Hepatocyte (in vitro differentiated cells): ENCODE results near the gene PSMA7. TPM values are rescaled to one million over a fixed set of nuclear protein-coding genes. Genes with fewer than 3 reads are reported as not detected.
A peak's percentile ranks its signal among the peaks of the same experiment; 100 is the strongest.

Source experiments
- DNase-seq: peaks from one replicate; pipeline ENCODE4 v3.0.0-alpha.2; 2016; ENCODE audit warnings: low spot score
- H2AFZ ChIP-seq: fragments of 200-600 bp; sonication (generic); 2 replicates; pipeline ENCODE4 v1.6.0; 2016; ENCODE audit warnings: antibody characterized with exemption, mild to moderate bottlenecking
- H3K27ac ChIP-seq: fragments of 200-600 bp; sonication (generic); 2 replicates; pipeline ENCODE4 v1.5.1; 2016; ENCODE audit warnings: mild to moderate bottlenecking
- H3K27me3 ChIP-seq: fragments of 200-600 bp; sonication (generic); 2 replicates; pipeline ENCODE4 v1.6.1; 2016
- H3K36me3 ChIP-seq: fragments of 200-600 bp; sonication (generic); replicated peaks from 2 replicates; pipeline ENCODE4 v1.5.1; 2016; ENCODE audit warnings: low read depth; ENCODE audit not compliant: insufficient read depth
- H3K4me1 ChIP-seq: fragments of 200-600 bp; sonication (generic); 2 replicates; pipeline ENCODE4 v1.5.1; 2016; ENCODE audit warnings: mild to moderate bottlenecking, moderate library complexity; ENCODE audit not compliant: insufficient read depth
- H3K4me2 ChIP-seq: fragments of 200-600 bp; sonication (generic); 2 replicates; pipeline ENCODE4 v1.6.0; 2016
- H3K4me3 ChIP-seq: fragments of 200-600 bp; sonication (generic); 2 replicates; pipeline ENCODE4 v1.5.1; 2016; ENCODE audit warnings: mild to moderate bottlenecking
- H3K79me2 ChIP-seq: fragments of 200-600 bp; sonication (generic); 2 replicates; pipeline ENCODE4 v1.6.0; 2017; ENCODE audit warnings: mild to moderate bottlenecking
- H3K9me2 ChIP-seq: fragments of 200-600 bp; sonication (generic); replicated peaks from 2 replicates; pipeline ENCODE4 v1.6.0; 2017; ENCODE audit warnings: mild to moderate bottlenecking; ENCODE audit not compliant: insufficient read depth
- H3K9me3 ChIP-seq: fragments of 200-600 bp; sonication (generic); 2 replicates; pipeline ENCODE4 v1.5.1; 2016; ENCODE audit warnings: low read depth, mild to moderate bottlenecking
- H4K20me1 ChIP-seq: fragments of 200-600 bp; sonication (generic); 2 replicates; pipeline ENCODE4 v1.6.0; 2016; ENCODE audit warnings: mild to moderate bottlenecking; ENCODE audit not compliant: insufficient read depth, poor library complexity, severe bottlenecking
- EZH2 ChIP-seq: fragments of 200-600 bp; sonication (generic); IDR thresholded peaks from 2 replicates; pipeline ENCODE4 v1.6.1; 2016; ENCODE audit warnings: antibody characterized with exemption, mild to moderate bottlenecking, borderline replicate concordance
- EZH2phosphoT487 ChIP-seq: fragments of 200-600 bp; sonication (generic); IDR thresholded peaks from one replicate; pipeline ENCODE4 v1.6.1; 2018; ENCODE audit warnings: antibody characterized with exemption, mild to moderate bottlenecking, low read depth, moderate library complexity; ENCODE audit not compliant: unreplicated experiment, severe bottlenecking
- WGBS: methylation state at CpG from one replicate; pipeline ENCODE4 v1.1.6; 2016; ENCODE audit warnings: low lambda C conversion rate; ENCODE audit errors: missing lambda C conversion rate; 5-methylcytosine and 5-hydroxymethylcytosine counted together
- polyA plus RNA-seq: library from polyadenylated mRNA; unstranded; fragments of >200 nt; fragmentation: Nextera tagmentation; extraction: Ambion mirVana; gene quantifications from 2 replicates; pipeline ENCODE4 v1.2.1, GENCODE V29; 2016
- total RNA-seq: library from RNA; depleted of rRNA; stranded (reverse); fragments of >200 nt; gene quantifications from 2 replicates; pipeline ENCODE4 v1.2.3, GENCODE V29; 2014
- TF ChIP-seq, protein P1 (sequence below): fragments of 200-600 bp; sonication (generic); IDR thresholded peaks from 2 replicates; pipeline ENCODE4 v1.5.1; 2016; ENCODE audit warnings: antibody characterized with exemption, mild to moderate bottlenecking; ENCODE audit not compliant: poor library complexity

The PSMA7 gene
- total and polyA plus RNA-seq, 2 experiments from 2014 or later: 277 to 408 TPM

GRCh38 chr20:62142252-62143080, 728 bp downstream of the PSMA7 start:
- under 1% methylated on average over 44 of the region's 71 CpGs for WGBS
- H4K20me1 ChIP-seq: peaks cover 79% of the 10 kb centered on the region

GRCh38 chr20:62141397-62142251, 1.6 kb downstream of the PSMA7 start:
- peaks cover 22% of the 10 kb centered on the region for H3K4me1 ChIP-seq
- peaks cover 69% of the 10 kb centered on the region for H3K79me2 ChIP-seq
- H3K27ac ChIP-seq: peak overlapping the region; percentile 100
- no peak overlapping the region for H2AFZ ChIP-seq
- TF ChIP-seq, protein P1, sequence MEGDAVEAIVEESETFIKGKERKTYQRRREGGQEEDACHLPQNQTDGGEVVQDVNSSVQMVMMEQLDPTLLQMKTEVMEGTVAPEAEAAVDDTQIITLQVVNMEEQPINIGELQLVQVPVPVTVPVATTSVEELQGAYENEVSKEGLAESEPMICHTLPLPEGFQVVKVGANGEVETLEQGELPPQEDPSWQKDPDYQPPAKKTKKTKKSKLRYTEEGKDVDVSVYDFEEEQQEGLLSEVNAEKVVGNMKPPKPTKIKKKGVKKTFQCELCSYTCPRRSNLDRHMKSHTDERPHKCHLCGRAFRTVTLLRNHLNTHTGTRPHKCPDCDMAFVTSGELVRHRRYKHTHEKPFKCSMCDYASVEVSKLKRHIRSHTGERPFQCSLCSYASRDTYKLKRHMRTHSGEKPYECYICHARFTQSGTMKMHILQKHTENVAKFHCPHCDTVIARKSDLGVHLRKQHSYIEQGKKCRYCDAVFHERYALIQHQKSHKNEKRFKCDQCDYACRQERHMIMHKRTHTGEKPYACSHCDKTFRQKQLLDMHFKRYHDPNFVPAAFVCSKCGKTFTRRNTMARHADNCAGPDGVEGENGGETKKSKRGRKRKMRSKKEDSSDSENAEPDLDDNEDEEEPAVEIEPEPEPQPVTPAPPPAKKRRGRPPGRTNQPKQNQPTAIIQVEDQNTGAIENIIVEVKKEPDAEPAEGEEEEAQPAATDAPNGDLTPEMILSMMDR: peak; percentile 45
- TF ChIP-seq EZH2 (no peak), EZH2phosphoT487 (no peak)
- no peaks in the 10 kb centered on the region for H3K9me3 ChIP-seq
- H4K20me1 ChIP-seq: peaks cover 76% of the 10 kb centered on the region
- H3K9me2 ChIP-seq: no peaks in the 10 kb centered on the region
- WGBS: 21% methylated on average over 14 of the region's 14 CpGs
- no peaks in the 10 kb centered on the region for H3K27me3 ChIP-seq
- peaks cover 4% of the 10 kb centered on the region for H3K36me3 ChIP-seq
- DNase-seq: peak; percentile 59
- peak overlapping the region; percentile 93 for H3K4me2 ChIP-seq
- peak overlapping the region; percentile 96 for H3K4me3 ChIP-seq

More at GRCh38 chr20:62142252-62143080, 728 bp downstream of the PSMA7 start:
- peak overlapping the region; percentile 100 for H3K27ac ChIP-seq
- no peaks in the 10 kb centered on the region for H3K9me3 ChIP-seq
- H3K9me2 ChIP-seq: no peaks in the 10 kb centered on the region
- no peaks in the 10 kb centered on the region for H3K27me3 ChIP-seq
- peaks cover 4% of the 10 kb centered on the region for H3K36me3 ChIP-seq
- H3K4me2 ChIP-seq: peak overlapping the region; percentile 93
- peak overlapping the region; percentile 96 for H3K4me3 ChIP-seq
- DNase-seq: peak; percentile 40
- H3K4me1 ChIP-seq: peaks cover 22% of the 10 kb centered on the region
- no peak for TF ChIP-seq EZH2phosphoT487
- no peak for TF ChIP-seq EZH2
- H2AFZ ChIP-seq: no peak overlapping the region
- H3K79me2 ChIP-seq: peaks cover 77% of the 10 kb centered on the region

- Histone ChIP-seq H3K4me2 (peak overlapping the region; percentile 93), H2AFZ (no peak overlapping the region), H3K27ac (peak overlapping the region; percentile 100), H3K9me2 (no peaks in the 10 kb centered on the region), H3K4me1 (peaks cover 22% of the 10 kb centered on the region), H3K36me3 (peaks cover 4% of the 10 kb centered on the region), H3K79me2 (peaks cover 62% of the 10 kb centered on the region), H3K27me3 (no peaks in the 10 kb centered on the region), H3K4me3 (no peak overlapping the region), H3K9me3 (no peaks in the 10 kb centered on the region), H4K20me1 (peaks cover 70% of the 10 kb centered on the region)
- WGBS: 89% methylated on average over 7 of the region's 7 CpGs
- DNase-seq: no peak
- TF ChIP-seq EZH2 (no peak), EZH2phosphoT487 (no peak)
Measured at GRCh38 chr20:62141043-62141396, 2.2 kb downstream of the PSMA7 start.

DNA sequence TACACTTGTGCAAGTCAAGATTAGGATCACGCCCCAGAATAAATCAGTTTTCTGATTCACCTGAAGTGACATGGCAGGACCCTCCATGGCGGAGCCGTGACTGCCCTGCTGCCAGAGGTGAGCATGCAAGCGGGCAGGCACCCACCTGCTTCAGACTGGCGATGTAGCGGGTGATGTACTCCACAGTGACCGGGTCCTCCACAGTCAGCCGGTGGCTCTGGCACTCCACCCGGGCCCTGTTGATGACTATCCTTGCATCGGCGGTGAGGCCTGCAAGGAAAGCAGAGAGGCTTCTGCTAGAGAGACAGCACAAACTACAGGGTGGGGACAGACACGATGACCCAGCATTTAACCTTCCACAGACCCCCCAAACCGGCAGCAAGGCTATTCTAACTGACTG, 3.6 kb downstream of the PSMA7 start:
- peaks cover 49% of the 10 kb centered on the region for H3K79me2 ChIP-seq
- no peak overlapping the region for H2AFZ ChIP-seq
- H3K4me2 ChIP-seq: no peak overlapping the region
- H3K9me3 ChIP-seq: no peaks in the 10 kb centered on the region
- H3K4me3 ChIP-seq: no peak overlapping the region
- DNase-seq: no peak
- no peaks in the 10 kb centered on the region for H3K27me3 ChIP-seq
- H3K4me1 ChIP-seq: peaks cover 12% of the 10 kb centered on the region
- no peaks in the 10 kb centered on the region for H3K9me2 ChIP-seq
- peaks cover 56% of the 10 kb centered on the region for H4K20me1 ChIP-seq
- H3K36me3 ChIP-seq: peaks cover 4% of the 10 kb centered on the region
- no peak for TF ChIP-seq EZH2
- TF ChIP-seq, protein P1: no peak
- TF ChIP-seq EZH2phosphoT487: no peak
- H3K27ac ChIP-seq: no peak overlapping the region
- WGBS: 95% methylated on average over 13 of the region's 13 CpGs
